Renal cortex interstitium (tissue), 11 donors: ENCODE data around the gene ZNF516. TPM values are rescaled to one million over a fixed set of nuclear protein-coding genes. Genes with fewer than 3 reads are reported as not detected.

Experiments
- DNase-seq, 11 donors: peaks; one replicate each; pipeline ENCODE4 v3.0.0-alpha.2; 2013; ENCODE audit warnings: low read depth in 9 of 11, low spot score in 4 of 11; ENCODE audit errors: extremely low read depth in 1 of 11
- polyA plus RNA-seq, 3 donors: library from polyadenylated mRNA; unstranded; fragments of 120-200 nt; gene quantifications; one replicate each; pipeline ENCODE4 v1.2.1, GENCODE V29; 2013; ENCODE audit not compliant: insufficient read length in 3 of 3

ZNF516 gene
- polyA plus RNA-seq, 3 donors: 43.8 to 52.2 (median 46.7) TPM

DNA sequence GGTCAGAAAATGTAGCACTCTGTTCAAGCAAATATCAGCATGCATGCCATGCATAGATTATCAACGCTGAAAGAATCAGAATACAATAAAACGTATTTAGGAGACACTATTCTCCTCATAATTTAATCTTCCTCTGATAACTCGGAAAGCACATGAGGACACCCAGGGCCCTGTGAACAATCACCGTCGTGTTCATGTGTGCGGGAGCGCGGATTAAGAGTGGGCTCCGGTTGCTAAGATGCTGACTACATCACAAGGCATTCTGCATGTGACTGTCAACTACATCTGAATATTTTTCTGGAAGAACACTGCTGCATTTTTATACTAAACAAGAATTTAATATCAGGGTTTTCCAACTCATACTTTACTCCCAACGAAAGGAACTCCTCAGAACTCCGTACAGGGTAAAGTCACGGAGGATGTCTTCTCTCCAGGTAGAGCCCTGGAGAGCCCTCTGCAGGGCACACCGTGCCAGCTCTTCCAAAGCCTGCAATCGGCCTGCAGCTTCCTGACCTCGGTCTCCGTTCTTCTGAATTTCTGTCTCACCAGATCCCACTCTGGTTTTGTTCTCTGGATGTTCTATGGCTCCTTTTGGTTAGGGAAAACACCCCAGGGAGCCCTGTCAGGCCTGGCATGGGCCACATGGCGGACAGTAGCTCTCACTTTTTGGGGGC, 59.6 kb downstream of the ZNF516 start:
- no peak for DNase-seq

DNA sequence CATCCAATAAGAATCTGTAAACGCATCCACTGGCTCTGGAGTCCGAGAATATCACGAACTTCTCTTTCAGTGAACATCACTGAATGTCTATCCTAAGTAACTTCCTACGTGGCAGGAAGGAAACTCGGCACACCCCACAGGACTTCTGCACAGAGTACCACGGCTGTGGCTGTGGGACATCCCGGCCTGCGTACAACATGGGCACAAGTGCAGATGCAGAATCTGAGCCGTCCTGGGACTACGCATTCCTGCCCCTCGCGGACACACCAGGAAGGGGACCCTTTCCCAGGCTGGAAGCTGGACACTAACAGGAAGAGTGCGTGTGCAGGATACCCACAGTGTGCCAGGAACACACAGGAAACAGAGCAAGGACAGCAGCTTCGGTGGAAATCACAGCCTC, 60.6 kb downstream of the ZNF516 start:
- DNase-seq: no peak

DNA sequence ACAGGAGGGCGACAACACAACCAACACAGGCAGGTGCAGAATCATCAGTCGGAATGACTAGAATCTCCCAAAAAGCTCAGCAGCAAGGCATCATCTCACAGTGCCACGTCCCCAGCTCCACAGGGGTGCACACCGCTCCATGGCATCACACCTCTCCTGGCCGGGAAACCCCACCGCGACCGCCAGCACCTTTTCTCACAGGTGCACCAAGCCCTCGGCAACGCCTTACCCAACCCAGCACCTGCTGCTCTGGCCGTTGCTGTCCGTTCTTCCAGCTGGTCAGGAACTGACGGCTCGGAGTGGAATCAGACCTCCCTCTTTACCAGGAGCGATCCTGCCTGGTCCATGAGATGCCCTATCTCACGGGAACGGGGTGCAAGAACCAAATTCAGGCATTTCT, 61.3 kb downstream of the ZNF516 start:
- no peak for DNase-seq

DNA sequence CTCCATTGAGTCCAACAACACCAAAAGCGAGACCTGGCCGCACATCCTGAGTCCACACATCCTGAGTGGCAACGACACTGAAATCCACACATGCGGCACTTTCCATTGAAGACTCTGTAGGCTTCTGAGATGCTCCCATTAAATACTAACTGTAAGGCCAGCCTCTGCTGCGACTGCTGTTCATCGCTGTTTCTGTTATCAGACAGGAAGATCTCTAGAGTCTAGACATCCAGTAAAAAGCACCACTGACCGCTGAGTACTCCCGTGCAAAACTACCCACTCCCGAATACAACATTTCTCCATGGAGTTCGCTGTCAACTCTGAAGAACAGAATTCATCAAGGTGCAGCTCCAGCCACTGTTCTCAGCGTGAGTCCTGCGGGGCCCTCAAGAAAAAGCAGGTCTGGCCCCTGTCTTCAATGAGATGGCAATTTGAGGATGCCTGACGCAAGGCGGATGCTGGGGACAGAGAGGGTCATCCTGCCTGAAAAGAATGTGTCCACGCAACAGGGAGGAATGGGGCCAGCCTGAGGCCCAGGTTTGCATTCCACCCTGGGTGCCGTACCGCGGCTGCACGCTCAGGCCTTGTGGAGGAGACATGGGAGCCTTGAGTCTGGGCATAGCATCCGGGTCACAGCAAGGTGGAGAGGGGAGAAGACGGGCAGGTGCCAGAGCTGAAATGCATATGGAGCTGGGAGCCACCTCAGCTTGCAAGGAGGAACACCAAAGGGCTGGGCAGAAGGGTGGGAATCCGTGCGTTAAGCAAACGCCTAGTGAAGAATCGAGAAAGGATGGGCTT, 61.9 kb downstream of the ZNF516 start:
- no peak for DNase-seq

DNA sequence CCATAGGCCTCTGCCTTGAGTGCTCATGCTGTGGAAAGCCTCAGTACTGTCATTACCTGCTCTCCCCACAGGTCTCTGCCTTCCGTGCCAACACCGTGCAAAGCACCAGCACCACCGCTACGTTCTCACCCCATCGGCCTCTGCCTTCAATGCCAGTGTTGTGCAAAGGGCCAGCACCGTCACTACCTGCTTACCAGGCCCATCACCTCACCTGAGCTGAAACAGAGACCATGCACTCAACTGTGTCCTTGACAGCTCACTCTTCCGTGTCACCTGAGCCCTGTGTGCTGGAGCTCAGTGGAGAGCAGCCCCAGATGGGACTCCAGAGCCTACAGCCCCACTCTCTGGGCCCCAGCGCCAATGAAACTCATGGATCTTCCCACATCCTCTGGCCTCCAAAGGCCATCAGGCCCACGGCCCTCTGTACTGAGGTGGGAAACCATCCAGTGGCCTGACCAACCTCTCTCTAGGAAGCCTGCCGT, 62.7 kb downstream of the ZNF516 start:
- DNase-seq: no peak

DNA sequence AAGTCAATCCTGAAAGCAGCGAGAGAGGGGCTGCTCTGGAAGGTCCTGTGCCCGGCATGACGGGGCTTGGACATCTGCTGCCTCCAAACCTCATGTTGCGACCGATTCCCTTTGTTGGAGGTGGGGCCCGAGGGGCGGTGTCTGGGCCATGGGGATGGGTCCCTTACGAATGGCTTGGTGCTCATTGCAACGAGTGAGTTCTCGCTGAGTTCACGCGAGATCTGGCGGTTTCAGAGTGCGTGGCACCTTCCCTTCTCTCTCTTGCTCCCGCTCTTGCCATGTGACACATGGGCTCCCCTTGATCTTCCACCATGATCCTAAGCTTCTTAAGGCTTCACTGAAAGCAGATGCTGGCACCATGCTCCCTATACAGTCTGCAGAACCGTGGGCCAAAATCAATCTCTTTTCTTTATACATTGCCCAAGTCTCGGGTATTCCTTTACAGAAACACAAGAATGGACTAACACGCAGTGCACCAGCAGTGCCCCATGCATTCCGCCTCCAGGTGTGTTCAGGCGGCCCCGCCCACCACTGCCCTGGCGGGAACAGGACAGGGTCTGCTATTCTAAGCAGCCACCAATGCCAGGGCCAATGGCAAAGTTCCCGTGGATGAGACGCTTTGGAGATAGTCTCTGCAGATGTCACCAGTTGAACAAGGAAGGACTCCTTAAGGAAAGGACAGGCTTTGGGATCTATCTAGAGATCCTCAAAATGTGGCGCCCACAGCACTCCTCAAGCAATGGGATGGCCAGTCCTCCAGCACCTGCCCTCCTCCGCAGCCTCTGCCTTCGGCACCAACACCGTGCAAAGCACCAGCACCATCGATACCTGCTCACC, 63.4 kb downstream of the ZNF516 start:
- DNase-seq: no peak

DNA sequence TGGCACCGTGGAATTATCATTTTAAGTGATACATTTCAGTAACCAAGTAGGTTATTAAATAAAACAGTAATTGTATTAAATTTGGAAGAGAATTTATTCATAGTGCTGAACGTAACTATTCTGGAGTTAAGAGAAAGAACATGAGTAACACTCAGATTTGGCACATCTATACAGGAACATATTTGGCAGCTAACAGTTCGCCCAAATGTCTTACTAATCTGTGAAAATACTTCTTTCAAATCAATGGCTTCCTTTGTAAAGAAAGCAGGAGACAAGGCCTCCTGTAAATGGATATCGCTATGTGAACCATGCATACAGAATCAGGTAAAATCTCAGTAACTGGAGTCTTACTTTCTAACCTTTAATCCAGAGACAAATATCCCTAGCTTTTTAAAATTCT, 64.4 kb downstream of the ZNF516 start:
- DNase-seq: no peak

DNA sequence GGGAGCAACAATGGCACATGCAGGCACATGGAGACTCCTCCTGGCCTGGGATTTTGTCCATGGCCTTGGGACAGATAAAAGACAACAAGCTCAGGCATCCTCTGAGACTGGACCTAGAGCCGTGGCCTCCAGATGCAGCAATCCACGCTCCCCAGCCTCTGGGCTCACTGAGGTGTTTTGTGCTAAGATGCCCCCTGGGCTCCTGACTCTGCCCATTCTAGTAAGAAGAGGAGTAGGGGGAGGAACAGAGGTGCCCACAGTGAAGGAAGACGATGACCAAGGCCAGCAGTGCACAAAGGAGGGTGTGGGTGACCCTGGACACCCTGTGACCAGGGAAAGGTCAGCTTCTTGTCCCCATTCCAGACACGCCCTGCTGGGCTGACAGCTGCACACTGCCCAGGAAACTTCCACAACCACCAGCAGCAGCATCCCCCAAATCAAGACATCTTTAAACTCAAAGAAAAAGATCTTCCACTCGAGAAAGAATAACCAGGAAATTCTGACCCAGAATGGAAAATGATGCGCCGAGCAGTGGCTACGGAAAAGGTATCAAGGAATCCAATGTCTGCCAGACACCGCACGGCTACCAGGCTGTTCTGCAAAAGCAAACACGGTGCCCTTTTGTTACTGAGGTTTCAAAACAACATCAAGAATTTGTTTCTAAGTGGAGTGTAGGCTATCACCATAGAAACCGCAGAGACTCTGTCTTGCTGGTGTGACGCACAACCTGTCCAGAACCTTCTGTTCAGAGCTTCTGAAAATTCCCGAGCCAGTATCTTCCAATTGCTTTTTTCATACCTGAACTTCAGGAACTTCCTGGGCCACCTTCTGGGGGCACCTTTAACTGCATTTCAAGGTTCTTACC, 65.5 kb downstream of the ZNF516 start:
- no peak for DNase-seq

DNA sequence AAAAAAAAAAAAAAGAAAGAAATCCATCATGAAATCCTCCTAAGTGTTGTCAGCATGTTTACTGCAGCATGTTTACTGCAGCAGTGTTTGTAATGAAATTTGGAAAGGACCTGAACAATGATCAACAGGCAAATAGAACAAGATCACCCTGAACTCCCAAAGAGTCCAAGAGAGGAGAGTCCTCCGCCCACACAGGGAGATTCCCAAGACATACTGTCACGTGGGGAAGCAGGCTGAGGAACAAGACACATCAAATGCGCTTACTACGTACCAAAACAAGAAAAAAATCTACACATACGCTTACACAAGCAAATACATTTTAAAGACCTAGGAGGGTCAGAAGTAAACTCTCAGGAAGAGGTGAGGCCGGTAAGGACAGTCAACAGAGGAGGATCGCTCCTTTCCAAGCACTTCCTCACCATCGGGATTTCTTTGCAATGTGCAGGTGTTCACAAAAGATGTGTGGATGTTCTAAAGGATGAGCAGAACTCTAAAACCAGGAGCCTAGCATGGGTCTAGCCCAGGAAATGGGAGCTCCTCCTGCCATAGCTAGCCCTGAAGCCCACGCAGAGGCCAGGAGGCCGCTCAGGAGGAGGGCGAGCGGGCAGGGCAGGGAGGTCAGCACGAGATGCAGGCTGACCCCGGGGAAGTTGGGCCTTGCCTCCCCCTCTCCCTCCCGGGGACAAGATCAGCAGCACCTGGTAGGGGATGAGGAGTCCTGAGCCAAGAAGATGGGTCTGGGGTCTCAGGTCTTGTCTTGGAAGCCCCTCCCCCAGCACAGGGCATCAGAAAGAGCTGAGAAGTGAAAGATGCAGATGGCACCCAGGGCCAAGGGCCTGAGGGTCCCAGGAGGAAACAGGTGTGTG, 66.4 kb downstream of the ZNF516 start:
- no peak for DNase-seq

DNA sequence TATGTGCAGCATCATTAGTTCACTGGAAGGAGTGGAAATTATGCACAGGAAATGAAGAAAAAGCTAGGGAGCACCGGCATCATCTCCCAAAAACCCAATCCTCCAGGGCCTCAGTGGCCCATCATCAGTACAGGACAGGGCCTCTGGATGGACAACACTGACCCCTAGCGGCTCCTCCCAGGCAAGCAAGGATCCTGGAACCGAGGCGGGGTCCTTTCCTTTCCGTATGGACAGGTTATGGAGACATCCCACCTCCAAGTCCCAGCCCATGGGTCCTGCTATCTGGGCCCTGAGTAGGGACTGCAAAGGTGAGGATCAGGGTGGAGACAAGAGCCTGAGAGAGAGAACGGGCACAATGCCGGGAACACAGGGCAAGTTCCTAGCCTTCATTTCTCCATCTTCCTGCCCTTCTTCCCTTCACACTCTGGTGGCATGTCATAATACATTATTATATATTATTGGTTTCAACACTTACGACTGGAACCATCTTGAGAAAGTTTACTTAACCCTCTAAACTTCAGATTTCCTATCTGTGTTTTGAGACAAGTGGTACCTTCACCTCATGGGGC, 68.2 kb downstream of the ZNF516 start:
- no peak for DNase-seq

DNA sequence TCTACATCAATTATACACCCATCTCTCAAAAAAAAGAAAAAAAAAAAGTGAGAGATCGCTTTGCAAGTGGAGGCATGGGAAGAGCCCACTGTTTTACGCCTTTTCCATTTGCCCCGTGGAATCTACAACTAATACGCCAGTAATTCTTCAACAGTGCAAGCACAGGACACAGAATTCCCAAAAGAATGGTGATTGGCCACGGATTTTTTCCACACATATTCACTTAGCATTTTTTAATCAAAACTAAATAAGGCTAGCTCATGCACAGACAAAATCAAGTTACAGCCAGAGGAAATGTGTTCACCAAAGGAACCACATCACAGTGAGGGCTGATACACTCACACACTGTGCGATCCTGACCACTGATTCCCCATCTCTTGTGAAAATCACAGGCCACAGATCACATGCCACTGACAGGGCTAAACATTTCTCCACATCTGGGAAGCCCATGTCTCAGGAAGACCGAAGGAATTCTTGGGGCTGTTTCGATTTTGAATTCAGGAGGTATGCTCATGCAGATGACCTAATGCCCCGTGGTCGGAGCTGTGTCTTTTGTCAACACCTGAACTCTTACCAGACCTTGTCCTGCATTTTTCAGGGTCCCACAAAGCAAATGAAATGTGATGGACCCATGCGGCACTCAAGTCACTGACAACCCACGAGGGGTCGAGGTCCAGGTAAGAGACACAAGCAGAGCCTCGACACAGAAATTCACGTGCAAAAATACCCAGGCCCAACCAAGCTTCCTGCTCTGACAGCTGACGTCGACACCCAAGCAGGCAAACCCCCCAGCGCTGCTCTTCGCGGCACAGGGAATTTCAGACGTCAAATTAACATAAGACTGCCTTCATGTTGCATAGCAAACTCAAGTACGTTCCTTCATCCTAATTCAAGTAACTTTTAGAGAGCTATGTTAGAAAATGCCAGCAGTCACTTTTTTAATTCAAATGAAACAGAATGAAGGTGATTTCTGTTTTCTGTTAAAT, 69.6 kb downstream of the ZNF516 start:
- no peak for DNase-seq

DNA sequence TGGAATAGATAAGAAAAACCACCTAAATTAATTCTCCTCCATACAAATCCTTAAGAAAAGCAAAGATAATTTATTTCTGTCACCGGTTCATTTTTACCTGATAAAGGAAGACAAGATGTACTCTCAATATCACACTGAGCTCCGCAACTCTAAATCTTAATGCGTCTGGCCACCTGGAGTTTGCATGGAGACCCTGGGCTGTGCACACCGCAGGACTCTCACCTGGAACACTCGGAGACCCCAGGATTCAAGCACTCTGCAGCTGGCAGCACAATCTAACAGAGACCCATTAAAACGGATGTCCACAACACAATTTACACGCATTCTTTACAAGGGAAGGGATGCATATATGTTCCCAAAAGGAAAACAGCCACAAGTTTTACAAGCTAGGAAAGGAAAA, 72.2 kb downstream of the ZNF516 start:
- no peak for DNase-seq

DNA sequence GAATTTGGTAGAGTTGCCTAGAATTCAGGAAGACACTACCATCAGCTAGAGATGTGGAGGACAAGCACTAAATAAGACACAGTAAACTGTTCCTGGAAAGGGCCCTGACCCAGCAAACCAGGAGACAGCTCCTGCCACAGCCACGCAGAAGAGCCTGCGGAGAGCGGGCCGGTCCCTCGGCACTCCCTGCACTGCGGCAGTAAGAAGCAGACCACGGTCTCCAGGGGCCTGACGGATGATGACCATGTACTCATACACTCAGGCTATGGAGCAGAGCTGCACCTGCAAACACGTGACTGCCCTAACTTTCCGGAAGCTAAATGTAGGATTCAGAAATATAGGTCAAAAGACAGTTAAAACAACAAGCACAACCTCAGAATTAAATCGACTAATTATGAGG, 72.9 kb downstream of the ZNF516 start:
- no peak for DNase-seq

DNA sequence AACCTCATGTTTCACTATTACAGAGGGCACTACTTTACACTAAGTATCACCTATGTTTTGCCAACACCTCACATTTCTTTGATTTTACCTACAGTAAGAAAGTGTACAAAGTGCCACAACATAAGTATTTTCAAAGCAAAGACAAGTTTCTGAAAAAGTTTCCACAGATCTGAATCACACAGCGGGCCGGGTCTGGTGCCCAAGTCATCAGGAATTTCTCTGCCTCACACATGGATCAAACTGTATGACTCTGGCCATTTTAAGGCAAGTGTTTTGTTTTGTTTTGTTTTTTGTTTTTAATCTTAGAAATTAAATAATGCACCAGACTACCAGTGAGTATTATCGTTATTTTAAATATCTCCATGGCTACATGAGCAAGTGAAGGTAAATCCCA, 73.4 kb downstream of the ZNF516 start:
- DNase-seq: no peak

DNA sequence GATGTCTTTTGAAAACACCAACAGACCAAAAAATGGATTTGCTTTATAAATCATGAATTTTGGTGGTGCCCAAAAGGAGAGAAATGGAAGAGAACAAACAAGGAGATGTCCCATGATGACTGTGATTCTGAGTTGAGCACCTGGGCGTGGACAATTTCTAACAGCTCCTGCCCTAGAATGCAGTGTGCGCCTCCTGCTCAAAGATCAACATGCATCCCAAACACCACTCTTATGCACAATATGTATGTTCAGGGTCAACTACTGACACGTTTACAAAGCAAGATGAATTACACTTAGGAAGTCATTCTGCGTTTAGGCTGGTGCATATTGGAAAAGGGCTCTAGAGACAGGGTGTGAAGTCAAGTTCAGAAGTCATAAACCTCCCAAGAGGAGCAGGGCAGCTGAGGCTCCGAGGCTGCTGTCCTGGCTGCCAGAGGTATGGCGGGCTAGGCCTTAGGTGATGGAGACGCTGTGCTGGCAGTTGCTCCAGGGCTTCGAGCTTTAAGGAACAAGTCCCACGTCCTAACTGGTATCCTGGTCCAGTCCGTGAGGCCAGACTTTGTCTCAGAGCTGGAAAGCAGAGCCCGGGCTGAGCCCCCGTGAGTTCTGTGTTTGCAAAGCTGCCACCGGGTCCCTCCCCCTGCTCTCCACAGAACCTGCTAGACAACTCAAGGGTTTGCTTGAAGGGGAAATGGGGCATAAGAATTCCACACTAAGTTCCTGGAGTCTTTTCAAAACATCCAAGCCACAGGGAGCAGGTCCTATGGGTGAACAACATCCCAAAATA, 74.0 kb downstream of the ZNF516 start:
- peak in 1 of 11 donors; percentile 69 for DNase-seq

DNA sequence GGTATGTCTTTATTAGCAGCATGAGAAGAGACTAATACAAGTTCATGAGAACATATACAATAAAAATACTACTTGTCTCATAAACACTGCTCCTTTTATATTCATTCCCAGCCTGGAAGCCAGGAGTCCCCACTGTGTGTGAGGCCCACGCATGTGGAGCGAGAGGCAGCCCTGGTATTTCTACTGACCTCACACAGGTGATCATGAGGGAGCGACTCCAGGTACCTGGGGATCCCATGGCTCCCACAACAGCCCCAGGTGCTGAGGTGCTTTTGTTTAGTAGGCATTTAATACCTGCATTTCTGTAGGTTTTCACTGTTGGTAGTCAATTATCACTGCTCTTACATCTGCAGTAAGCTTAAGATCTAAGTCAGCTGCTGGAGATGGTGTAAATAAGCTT, 75.2 kb downstream of the ZNF516 start:
- no peak for DNase-seq
